ENCODE results near the gene HGS.
"Not testable (repeated sequence)": the region's sequence is repeated elsewhere in the genome, so short reads cannot be mapped to it uniquely, and the experiment has no call there.

Gene HGS

DNA sequence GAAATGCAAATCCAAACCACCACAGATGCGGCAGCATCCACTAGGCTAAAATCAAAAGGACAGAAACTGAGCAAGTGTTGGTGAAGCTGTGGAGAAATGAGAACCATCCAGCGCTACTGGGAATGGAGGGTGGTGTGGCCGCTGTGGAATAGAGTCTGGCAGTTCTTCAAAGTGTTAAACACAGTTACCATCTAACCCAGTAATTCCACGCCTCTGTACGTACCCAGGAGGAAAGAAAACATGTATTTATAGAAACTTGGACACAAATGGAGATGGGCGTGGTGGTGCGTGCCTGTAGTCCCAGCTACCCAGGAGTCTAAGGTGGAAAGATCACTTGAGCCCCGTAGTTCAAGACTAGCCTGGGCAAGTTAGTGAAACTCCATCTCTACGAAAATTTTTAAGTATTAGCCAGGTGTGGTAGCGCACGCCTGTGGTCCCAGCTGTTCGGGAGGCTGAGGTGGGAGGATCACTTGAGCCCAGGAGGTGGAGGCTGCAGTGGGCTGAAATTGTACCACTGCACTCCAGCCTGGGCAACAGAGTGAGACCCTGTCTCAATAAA, 39.9 kb downstream of the HGS start:
- H3K9ac ChIP-seq (ENCODE audit: low read length), result no peak overlapping the region
- H3K4me1 ChIP-seq (ENCODE audit: control insufficient read depth, insufficient read depth, low read length), result no peaks in the 10 kb centered on the region
- no peak overlapping the region for H3K27ac ChIP-seq (ENCODE audit: low read depth, low read length)
- H3K27me3 ChIP-seq (ENCODE audit: control insufficient read depth, insufficient read depth, low read length), result peaks cover 5% of the 10 kb centered on the region
- no peak overlapping the region for H3K4me3 ChIP-seq (ENCODE audit: low read length)
- no peaks in the 10 kb centered on the region for H3K36me3 ChIP-seq (ENCODE audit: control insufficient read depth, insufficient read depth, low read length)

DNA sequence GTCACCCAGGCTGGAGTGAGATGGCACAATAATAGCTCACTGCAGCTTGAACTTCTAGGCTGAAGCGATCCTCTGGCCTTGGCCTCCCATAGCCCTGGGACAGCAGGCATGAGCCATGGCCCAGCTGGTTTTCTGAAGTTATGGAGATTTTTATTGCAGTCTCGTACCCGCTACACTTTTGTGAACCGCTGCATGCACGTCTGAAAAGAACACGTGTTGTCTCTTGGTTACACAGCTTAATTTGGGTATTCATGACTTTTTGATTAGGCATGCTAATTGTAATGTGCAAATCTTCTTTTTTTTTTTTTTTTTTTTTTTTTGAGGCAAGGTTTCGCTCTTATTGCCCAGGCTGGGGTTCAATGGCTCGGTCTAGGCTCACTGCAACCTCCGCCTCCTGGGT, 41.6 kb downstream of the HGS start:
- Histone ChIP-seq H3K36me3 (ENCODE audit: control insufficient read depth, insufficient read depth, low read length) (no peaks in the 10 kb centered on the region), H3K27ac (ENCODE audit: low read depth, low read length) (no peak overlapping the region), H3K4me1 (ENCODE audit: control insufficient read depth, insufficient read depth, low read length) (no peaks in the 10 kb centered on the region), H3K9ac (ENCODE audit: low read length) (no peak overlapping the region), H3K4me3 (ENCODE audit: low read length) (no peak overlapping the region), H3K27me3 (ENCODE audit: control insufficient read depth, insufficient read depth, low read length) (peaks cover 7% of the 10 kb centered on the region)

GRCh38 chr17:81726004-81726403, 42.2 kb downstream of the HGS start:
- Histone ChIP-seq H3K27me3 (ENCODE audit: control insufficient read depth, insufficient read depth, low read length) (peaks cover 7% of the 10 kb centered on the region), H3K4me3 (ENCODE audit: low read length) (no peak overlapping the region), H3K36me3 (ENCODE audit: control insufficient read depth, insufficient read depth, low read length) (no peaks in the 10 kb centered on the region), H3K27ac (ENCODE audit: low read depth, low read length) (no peak overlapping the region), H3K9ac (ENCODE audit: low read length) (no peak overlapping the region), H3K4me1 (ENCODE audit: control insufficient read depth, insufficient read depth, low read length) (no peaks in the 10 kb centered on the region)

DNA sequence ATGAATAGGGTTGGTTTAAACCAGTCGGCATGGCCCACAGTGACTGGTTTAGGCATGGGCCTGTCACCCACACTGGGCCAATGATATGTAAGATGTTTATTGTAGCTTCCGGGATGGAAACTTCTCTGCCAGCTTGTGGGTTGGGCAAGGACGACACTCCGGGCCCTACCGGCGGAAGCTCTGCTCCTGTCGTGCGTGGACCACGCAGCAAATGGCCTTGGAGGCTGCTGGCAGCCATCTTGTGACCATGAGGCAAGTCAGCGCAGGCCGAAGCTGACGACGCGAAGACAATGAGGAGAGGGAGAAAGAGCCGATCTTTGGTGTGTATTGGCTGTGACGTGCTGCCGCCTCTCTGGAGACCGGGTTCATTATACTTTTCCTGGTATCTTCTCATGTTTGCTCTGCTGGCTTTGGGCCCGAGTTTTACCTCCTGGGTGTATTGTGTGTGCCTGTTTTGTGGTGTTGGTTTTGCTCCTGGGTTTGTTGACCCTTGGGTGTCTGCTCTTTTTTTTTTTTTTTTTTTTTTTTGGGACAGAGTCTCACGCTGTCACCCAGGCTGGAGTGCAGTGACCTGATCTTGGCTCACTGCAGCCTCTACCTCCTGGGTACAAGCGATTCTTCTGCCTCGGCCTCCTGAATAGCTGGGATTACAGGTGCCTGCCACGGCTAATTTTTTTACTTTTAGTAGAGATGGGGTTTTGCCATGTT, 43.7 kb downstream of the HGS start:
- H3K36me3 ChIP-seq (ENCODE audit: control insufficient read depth, insufficient read depth, low read length), result no peaks in the 10 kb centered on the region
- peaks cover 7% of the 10 kb centered on the region for H3K27me3 ChIP-seq (ENCODE audit: control insufficient read depth, insufficient read depth, low read length)
- no peaks in the 10 kb centered on the region for H3K4me1 ChIP-seq (ENCODE audit: control insufficient read depth, insufficient read depth, low read length)
- H3K27ac ChIP-seq (ENCODE audit: low read depth, low read length), result no peak overlapping the region
- H3K9ac ChIP-seq (ENCODE audit: low read length), result no peak overlapping the region
- no peak overlapping the region for H3K4me3 ChIP-seq (ENCODE audit: low read length)

GRCh38 chr17:81733507-81734404, 49.9 kb downstream of the HGS start:
- H3K36me3 ChIP-seq (ENCODE audit: control insufficient read depth, insufficient read depth, low read length), result no peaks in the 10 kb centered on the region
- H3K27ac ChIP-seq (ENCODE audit: low read depth, low read length), result no peak overlapping the region
- no peak overlapping the region for H3K9ac ChIP-seq (ENCODE audit: low read length)
- H3K27me3 ChIP-seq (ENCODE audit: control insufficient read depth, insufficient read depth, low read length), result peaks cover 4% of the 10 kb centered on the region
- no peaks in the 10 kb centered on the region for H3K4me1 ChIP-seq (ENCODE audit: control insufficient read depth, insufficient read depth, low read length)
- no peak overlapping the region for H3K4me3 ChIP-seq (ENCODE audit: low read length)

GRCh38 chr17:81734405-81735263, 50.8 kb downstream of the HGS start:
- no peaks in the 10 kb centered on the region for H3K36me3 ChIP-seq (ENCODE audit: control insufficient read depth, insufficient read depth, low read length)
- no peak overlapping the region for H3K9ac ChIP-seq (ENCODE audit: low read length)
- no peak overlapping the region for H3K4me3 ChIP-seq (ENCODE audit: low read length)
- H3K27me3 ChIP-seq (ENCODE audit: control insufficient read depth, insufficient read depth, low read length), result peaks cover 4% of the 10 kb centered on the region
- no peaks in the 10 kb centered on the region for H3K4me1 ChIP-seq (ENCODE audit: control insufficient read depth, insufficient read depth, low read length)
- no peak overlapping the region for H3K27ac ChIP-seq (ENCODE audit: low read depth, low read length)

DNA sequence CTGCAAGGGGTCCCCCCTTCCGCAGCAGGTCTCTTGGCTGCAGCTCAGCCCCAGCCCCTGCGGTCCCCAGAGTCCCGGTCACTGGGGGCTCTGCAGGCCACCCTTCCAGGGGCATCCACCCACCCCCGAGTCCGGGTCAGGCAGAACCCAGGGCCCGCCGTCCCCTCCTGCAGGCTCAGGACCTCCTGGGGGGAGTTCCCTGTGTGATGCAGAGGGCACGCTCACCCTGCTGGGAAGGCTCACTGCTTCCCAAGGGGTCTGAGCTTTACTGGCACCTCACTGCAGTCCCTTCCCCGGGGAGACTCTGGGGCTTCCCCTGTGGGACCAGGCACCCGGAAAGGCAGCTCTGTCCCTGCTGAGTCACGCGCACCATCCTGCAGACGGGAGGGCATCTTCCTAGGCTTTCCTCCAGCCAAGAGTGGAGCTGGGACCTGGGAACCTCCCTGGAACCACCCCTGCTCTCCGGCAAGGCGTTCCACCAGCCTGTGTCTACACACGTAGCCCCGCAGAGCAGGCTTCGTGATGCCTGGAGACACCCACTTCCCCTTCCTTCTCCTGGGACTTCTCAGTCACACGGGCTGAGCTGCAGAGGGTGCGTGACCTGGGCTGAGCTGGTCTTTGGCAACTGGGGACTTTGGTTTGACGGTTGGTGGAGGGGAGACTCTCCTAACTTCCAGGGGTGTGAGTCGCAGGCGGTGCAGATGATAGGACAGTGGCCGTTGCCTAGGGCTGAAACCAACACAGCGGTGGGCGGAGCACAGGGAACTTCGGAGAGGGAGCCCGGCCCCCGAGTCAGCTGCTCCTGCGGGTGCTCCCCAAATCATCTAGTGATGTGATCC, 51.7 kb downstream of the HGS start:
- H3K27ac ChIP-seq (ENCODE audit: low read depth, low read length), result no peak overlapping the region
- no peak overlapping the region for H3K9ac ChIP-seq (ENCODE audit: low read length)

GRCh38 chr17:81737947-81738800, 54.4 kb downstream of the HGS start:
- Histone ChIP-seq H3K4me1 (ENCODE audit: control insufficient read depth, insufficient read depth, low read length) (no peaks in the 10 kb centered on the region), H3K4me3 (ENCODE audit: low read length) (no peak overlapping the region), H3K36me3 (ENCODE audit: control insufficient read depth, insufficient read depth, low read length) (no peaks in the 10 kb centered on the region), H3K27ac (ENCODE audit: low read depth, low read length) (no peak overlapping the region), H3K27me3 (ENCODE audit: control insufficient read depth, insufficient read depth, low read length) (peaks cover 17% of the 10 kb centered on the region), H3K9ac (ENCODE audit: low read length) (no peak overlapping the region)

More for the DNA sequence above, 51.7 kb downstream of the HGS start:
- H3K4me1 ChIP-seq (ENCODE audit: control insufficient read depth, insufficient read depth, low read length), result no peaks in the 10 kb centered on the region
- H3K27me3 ChIP-seq (ENCODE audit: control insufficient read depth, insufficient read depth, low read length), result peaks cover 3% of the 10 kb centered on the region
- no peaks in the 10 kb centered on the region for H3K36me3 ChIP-seq (ENCODE audit: control insufficient read depth, insufficient read depth, low read length)
- no peak overlapping the region for H3K4me3 ChIP-seq (ENCODE audit: low read length)

DNA sequence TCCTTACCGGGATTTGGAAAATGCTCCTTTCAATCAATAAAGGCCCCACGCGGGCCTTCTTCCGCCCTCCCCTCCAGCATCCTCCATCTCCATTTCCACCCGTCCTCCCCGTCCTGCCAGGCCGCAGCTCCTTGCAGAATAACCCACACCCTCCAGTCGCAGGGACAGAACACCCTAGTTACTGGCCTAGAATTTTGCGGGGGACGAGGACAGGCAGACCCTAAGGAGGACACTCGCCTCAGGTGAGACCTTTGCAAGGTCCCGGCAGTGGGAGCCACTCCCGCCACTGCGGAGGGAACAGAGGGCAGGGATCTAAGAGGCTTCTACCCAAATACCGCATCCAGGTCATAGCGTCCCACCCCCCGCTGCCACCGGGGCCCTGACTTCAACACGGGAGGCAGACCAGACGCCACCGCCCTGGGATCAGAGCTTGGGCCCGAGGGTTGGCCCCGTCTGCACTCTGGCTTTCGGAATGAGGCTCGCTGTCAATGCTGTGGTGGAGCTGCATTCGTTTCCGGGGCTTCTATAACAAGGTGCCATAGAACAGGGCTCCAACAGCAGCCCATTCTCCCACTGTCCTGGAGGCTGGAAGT, 55.1 kb downstream of the HGS start:
- Histone ChIP-seq H3K36me3 (ENCODE audit: control insufficient read depth, insufficient read depth, low read length) (no peaks in the 10 kb centered on the region), H3K27ac (ENCODE audit: low read depth, low read length) (no peak overlapping the region), H3K27me3 (ENCODE audit: control insufficient read depth, insufficient read depth, low read length) (peaks cover 15% of the 10 kb centered on the region), H3K9ac (ENCODE audit: low read length) (no peak overlapping the region), H3K4me3 (ENCODE audit: low read length) (no peak overlapping the region), H3K4me1 (ENCODE audit: control insufficient read depth, insufficient read depth, low read length) (no peaks in the 10 kb centered on the region)

GRCh38 chr17:81739593-81739992, 55.8 kb downstream of the HGS start:
- not testable (repeated sequence) for H3K4me1 ChIP-seq (ENCODE audit: control insufficient read depth, insufficient read depth, low read length)

More at GRCh38 chr17:81739593-81739992, 55.8 kb downstream of the HGS start:
- not testable (repeated sequence) for H3K36me3 ChIP-seq (ENCODE audit: control insufficient read depth, insufficient read depth, low read length); H3K27ac ChIP-seq (ENCODE audit: low read depth, low read length); H3K9ac ChIP-seq (ENCODE audit: low read length); H3K4me3 ChIP-seq (ENCODE audit: low read length)
- peaks cover 15% of the 10 kb centered on the region for H3K27me3 ChIP-seq (ENCODE audit: control insufficient read depth, insufficient read depth, low read length)

Measured in rectal smooth muscle tissue (tissue), 1 donor.